ENCODE data around the gene KRTAP1-1. TPM values are rescaled to one million over a fixed set of nuclear protein-coding genes. Genes with fewer than 3 reads are reported as not detected.

The KRTAP1-1 gene
- total RNA-seq, 1 experiment from 2014 or later, result not detected

DNA sequence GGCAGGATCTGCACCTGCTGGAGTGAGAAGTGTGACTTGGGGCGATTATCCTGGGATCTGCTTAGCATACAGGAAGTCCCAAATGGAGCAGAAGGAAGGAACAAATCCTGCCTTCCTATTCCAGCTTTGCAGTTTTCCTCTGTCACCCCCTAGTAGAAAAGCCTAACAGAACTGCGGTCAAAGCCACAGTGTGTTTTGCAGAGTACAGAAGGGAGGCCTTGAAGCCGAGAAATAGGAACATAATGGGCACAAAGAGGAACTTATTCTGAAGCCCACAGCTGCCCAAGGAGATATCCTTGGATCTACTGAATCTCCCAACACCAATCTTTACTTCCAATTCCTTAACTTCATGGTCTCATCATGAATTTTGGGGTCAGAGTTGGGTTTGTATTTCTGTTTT is 22.7 kb downstream of the KRTAP1-1 start (continued):
- TF ChIP-seq, protein P1, sequence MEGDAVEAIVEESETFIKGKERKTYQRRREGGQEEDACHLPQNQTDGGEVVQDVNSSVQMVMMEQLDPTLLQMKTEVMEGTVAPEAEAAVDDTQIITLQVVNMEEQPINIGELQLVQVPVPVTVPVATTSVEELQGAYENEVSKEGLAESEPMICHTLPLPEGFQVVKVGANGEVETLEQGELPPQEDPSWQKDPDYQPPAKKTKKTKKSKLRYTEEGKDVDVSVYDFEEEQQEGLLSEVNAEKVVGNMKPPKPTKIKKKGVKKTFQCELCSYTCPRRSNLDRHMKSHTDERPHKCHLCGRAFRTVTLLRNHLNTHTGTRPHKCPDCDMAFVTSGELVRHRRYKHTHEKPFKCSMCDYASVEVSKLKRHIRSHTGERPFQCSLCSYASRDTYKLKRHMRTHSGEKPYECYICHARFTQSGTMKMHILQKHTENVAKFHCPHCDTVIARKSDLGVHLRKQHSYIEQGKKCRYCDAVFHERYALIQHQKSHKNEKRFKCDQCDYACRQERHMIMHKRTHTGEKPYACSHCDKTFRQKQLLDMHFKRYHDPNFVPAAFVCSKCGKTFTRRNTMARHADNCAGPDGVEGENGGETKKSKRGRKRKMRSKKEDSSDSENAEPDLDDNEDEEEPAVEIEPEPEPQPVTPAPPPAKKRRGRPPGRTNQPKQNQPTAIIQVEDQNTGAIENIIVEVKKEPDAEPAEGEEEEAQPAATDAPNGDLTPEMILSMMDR (IDR thresholded peaks at IDR 0.05 in 2 of 3, conservative IDR thresholded peaks at IDR 0.05 in 1 of 3; ENCODE audit: borderline replicate concordance in 1 of 3, insufficient read depth in 1 of 3, low read depth in 2 of 3, low read length in 2 of 3), result no peak
- TF ChIP-seq, protein P2, sequence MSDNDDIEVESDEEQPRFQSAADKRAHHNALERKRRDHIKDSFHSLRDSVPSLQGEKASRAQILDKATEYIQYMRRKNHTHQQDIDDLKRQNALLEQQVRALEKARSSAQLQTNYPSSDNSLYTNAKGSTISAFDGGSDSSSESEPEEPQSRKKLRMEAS (IDR thresholded peaks at IDR 0.05), result no peak
- TF ChIP-seq YY1 (IDR thresholded peaks at IDR 0.05; ENCODE audit: extremely low read depth, insufficient replicate concordance, low read depth, low read length), result no peak
- no peak for TF ChIP-seq ZFX (IDR thresholded peaks at IDR 0.05)
- no peak for TF ChIP-seq JUND (IDR thresholded peaks at IDR 0.05)

DNA sequence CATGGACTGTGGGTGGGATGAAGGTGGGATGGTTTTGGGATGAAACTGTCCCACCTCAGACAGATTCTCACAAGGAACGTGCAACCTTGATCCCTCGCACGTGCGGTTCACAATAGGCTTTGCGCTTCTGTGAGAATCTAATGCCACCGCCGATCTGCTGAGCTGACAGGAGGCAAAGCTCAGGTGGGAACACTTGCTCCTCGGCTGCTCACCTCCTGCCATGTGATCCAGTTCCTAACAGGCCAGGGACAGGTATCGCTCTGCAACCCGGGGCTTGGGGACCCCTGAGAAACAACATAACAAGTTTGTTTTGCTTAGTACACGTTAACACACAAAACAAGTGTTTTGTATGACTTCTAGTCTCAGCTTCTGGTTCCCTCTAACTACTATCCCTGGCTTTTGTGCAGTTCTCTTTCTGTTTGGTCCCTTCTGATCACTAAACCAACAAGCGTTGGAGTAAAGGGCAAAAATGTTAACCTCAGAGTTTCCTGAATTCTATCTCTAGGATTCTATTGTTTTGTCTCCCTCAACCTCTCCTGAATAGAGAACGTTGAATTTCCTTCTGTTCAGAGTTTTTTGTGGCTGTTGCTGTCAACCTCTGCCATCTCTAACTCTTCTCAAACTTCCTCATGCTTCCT is 24.6 kb downstream of the KRTAP1-1 start:
- H3K4me3 ChIP-seq (replicated peaks in 1 of 2; ENCODE audit: low read depth in 1 of 2, low read length in 2 of 2), result no peak overlapping the region
- ChIA-PET POLR2A (no interaction called here), CTCF (no interaction called here), RAD21 (ENCODE audit: low non-redundant PET in 1 of 2, low total read pairs in 2 of 2, uncharacterized antibody in 2 of 2, unreplicated experiment in 2 of 2) (no interaction called here)
- no peaks in the 10 kb centered on the region for H3K36me3 ChIP-seq (ENCODE audit: control insufficient read depth in 1 of 2, insufficient read depth in 2 of 2, low read length in 2 of 2)
- H3K27me3 ChIP-seq (ENCODE audit: insufficient read depth, low read length), result no peaks in the 10 kb centered on the region
- no peaks in the 10 kb centered on the region for H4K20me1 ChIP-seq (ENCODE audit: insufficient read depth)
- H3K9ac ChIP-seq (ENCODE audit: low read length), result no peak overlapping the region
- no peaks in the 10 kb centered on the region for H3K9me2 ChIP-seq (ENCODE audit: insufficient read depth)
- H3K4me2 ChIP-seq (ENCODE audit: low read length), result no peak overlapping the region
- intact Hi-C loops (cut with micrococcal nuclease), result no loop called here
- no peaks in the 10 kb centered on the region for H3K4me1 ChIP-seq (ENCODE audit: control insufficient read depth in 1 of 2, insufficient read depth in 2 of 2, low read length in 2 of 2)
- TF ChIP-seq TCF7L2 (IDR thresholded peaks at IDR 0.05; ENCODE audit: borderline replicate concordance, extremely low read depth, insufficient read depth, insufficient read length) (no peak), ZFX (IDR thresholded peaks at IDR 0.05) (no peak), SP1 (IDR thresholded peaks at IDR 0.05; ENCODE audit: low read depth) (no peak), YY1 (IDR thresholded peaks at IDR 0.05; ENCODE audit: extremely low read depth, insufficient replicate concordance, low read depth, low read length) (no peak), CBX3 (IDR thresholded peaks at IDR 0.05; ENCODE audit: low read depth) (no peak)
- TF ChIP-seq, protein P1 (IDR thresholded peaks at IDR 0.05 in 2 of 3, conservative IDR thresholded peaks at IDR 0.05 in 1 of 3; ENCODE audit: borderline replicate concordance in 1 of 3, insufficient read depth in 1 of 3, low read depth in 2 of 3, low read length in 2 of 3), result no peak
- H2AFZ ChIP-seq (ENCODE audit: low read depth, low read length, poor library complexity, severe bottlenecking), result peak overlapping the region; percentile 31
- BruUV-seq (replicated peaks), result no TSS peak
- H3K79me2 ChIP-seq (ENCODE audit: insufficient read depth, low read length), result no peaks in the 10 kb centered on the region
- no peaks in the 10 kb centered on the region for H3K9me3 ChIP-seq (ENCODE audit: control insufficient read depth in 1 of 2, insufficient read depth in 1 of 2, low read depth in 1 of 2, low read length in 2 of 2)
- H3K27ac ChIP-seq (ENCODE audit: low read depth, low read length), result no peak overlapping the region
- DNase-seq (ENCODE audit: low read depth, low spot score) (no peak), ATAC-seq (no peak)

Measured in HCT116 (cell line).